Subcutaneous adipose tissue (tissue), 4 donors: ENCODE data around the gene KRTAP10-4. TPM values are rescaled to one million over a fixed set of nuclear protein-coding genes. Genes with fewer than 3 reads are reported as not detected.

Source experiments
- CTCF ChIP-seq: fragments of 450-650 bp; IDR thresholded peaks from one replicate; pipeline ENCODE4 v1.5.1; 2016; ENCODE audit warnings: low read depth, mild to moderate bottlenecking, control low read depth, antibody characterized with exemption, moderate library complexity
- total RNA-seq, 4 donors: library from RNA; depleted of rRNA; stranded (reverse); fragments of >200 nt; gene quantifications; one replicate each; pipeline ENCODE4 v1.1.0, GENCODE V29; 2016

The KRTAP10-4 gene
- total RNA-seq, 4 donors from 2014 or later = not detected

- no peak for TF ChIP-seq CTCF
Measured at GRCh38 chr21:44547656-44548331, 25.7 kb upstream of the KRTAP10-4 start.

- no peak for TF ChIP-seq CTCF
Measured at GRCh38 chr21:44548381-44548780, 25.1 kb upstream of the KRTAP10-4 start.

- no peak for TF ChIP-seq CTCF
Measured at GRCh38 chr21:44548922-44549321, 24.6 kb upstream of the KRTAP10-4 start.

GRCh38 chr21:44549525-44550211, 23.9 kb upstream of the KRTAP10-4 start:
- TF ChIP-seq CTCF = no peak

- TF ChIP-seq CTCF = no peak
Measured at GRCh38 chr21:44550807-44551206, 22.7 kb upstream of the KRTAP10-4 start.

GRCh38 chr21:44551340-44551961, 22.1 kb upstream of the KRTAP10-4 start, which contains the start of gene KRTAP10-2:
KRTAP10-2 (minus strand) TSS chr21:44551505; CDS start chr21:44551458, 47 bp downstream.
- no peak for TF ChIP-seq CTCF

- TF ChIP-seq CTCF = no peak
Measured at GRCh38 chr21:44552136-44552535, 21.4 kb upstream of the KRTAP10-4 start.
